Ectodermal cell (in vitro differentiated cells): ENCODE measurements around the gene BRCC3. TPM values are rescaled to one million over a fixed set of nuclear protein-coding genes. Genes with fewer than 3 reads are reported as not detected.

ENCODE experiments used
- H3K27ac ChIP-seq: 2 replicates; pipeline ENCODE4 v1.7.0; 2013; ENCODE audit warnings: mild to moderate bottlenecking, low read depth, low read length; ENCODE audit not compliant: insufficient read depth, poor library complexity, severe bottlenecking
- H3K27me3 ChIP-seq: 2 replicates; pipeline ENCODE4 v1.7.0; 2013; ENCODE audit warnings: mild to moderate bottlenecking, low read length; ENCODE audit not compliant: insufficient read depth, control insufficient read depth, poor library complexity, severe bottlenecking
- H3K36me3 ChIP-seq: one replicate; pipeline ENCODE4 v1.7.0; 2013; ENCODE audit warnings: low read length; ENCODE audit not compliant: control insufficient read depth, insufficient read depth
- H3K4me1 ChIP-seq: one replicate; pipeline ENCODE4 v1.7.0; 2013; ENCODE audit warnings: low read length; ENCODE audit not compliant: control insufficient read depth, insufficient read depth
- H3K4me3 ChIP-seq: 2 replicates; pipeline ENCODE4 v1.7.0; 2013; ENCODE audit warnings: low read depth, low read length, control low read depth; ENCODE audit not compliant: insufficient read depth
- H3K9me3 ChIP-seq: 2 replicates; pipeline ENCODE4 v1.7.0; 2013; ENCODE audit warnings: mild to moderate bottlenecking, low read length, moderate library complexity; ENCODE audit not compliant: control insufficient read depth
- WGBS, 2 experiments: methylation state at CpG; one replicate each; pipeline ENCODE4 v1.1.7; 2013; ENCODE audit warnings: missing lambda C conversion rate in 2 of 2; 5-methylcytosine and 5-hydroxymethylcytosine counted together
- polyA plus RNA-seq, 4 experiments: library from polyadenylated mRNA; stranded (reverse); fragments of 50-300 nt; gene quantifications; one replicate each; pipeline ENCODE4 v1.2.3, GENCODE V29; 2013

Gene BRCC3
- 31.2 TPM for polyA plus RNA-seq (2013, experiment 1 of 4)
- 34.1 TPM for polyA plus RNA-seq (2013, experiment 2 of 4)
- 18.1 TPM for polyA plus RNA-seq (2013, experiment 3 of 4)
- 21.5 TPM for polyA plus RNA-seq (2013, experiment 4 of 4)

- Histone ChIP-seq H3K4me1 (peaks cover 4% of the 10 kb centered on the region), H3K4me3 (peak within 1 kb of the TSS; percentile 65), H3K9me3 (no peaks in the 10 kb centered on the region), H3K27ac (peak within 1 kb of the TSS; percentile 44), H3K36me3 (peaks cover 3% of the 10 kb centered on the region), H3K27me3 (no peaks in the 10 kb centered on the region)
- 0% methylated on average over 55 to 74 of the region's 81 CpGs for WGBS, 2 experiments
Observed at GRCh38 chrX:155070975-155071693, at the start of gene BRCC3, which contains the start of the genes CMC4 and MTCP1. TSS of gene BRCC3 (plus strand) at chrX:155071508. CDS start at chrX:155071528, 20 bp downstream. TSS of gene CMC4 (minus strand) at chrX:155071136. CDS start at chrX:155064023, 7,113 bp downstream. TSS of gene MTCP1 (minus strand) at chrX:155071136. CDS start at chrX:155066010, 5,126 bp downstream.

DNA sequence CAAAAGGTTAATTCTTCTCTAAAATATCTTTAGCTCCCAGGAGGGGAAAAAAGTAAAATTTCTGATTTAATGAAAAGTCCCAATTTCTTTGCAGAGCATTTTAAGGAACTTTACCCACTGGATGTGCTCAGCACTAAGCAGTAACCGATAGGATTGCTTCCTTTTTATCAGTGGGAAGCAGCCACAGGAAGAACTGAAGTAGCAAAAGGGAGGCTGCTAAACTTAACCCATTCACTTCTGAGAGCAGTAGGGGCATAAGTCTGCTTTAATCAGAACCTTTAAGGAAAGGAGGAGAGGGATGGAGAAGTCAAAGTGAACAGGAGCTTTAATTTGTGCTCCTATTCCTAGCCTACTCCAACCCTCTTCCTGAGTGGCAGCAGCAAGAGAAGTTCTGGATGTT, 48.7 kb upstream of the BRCC3 start, which contains the start of gene F8:
Gene F8 (minus strand): TSS at position 139 of the 400 bp plus-strand sequence. CDS start 171 bp downstream, outside the sequence.
- Histone ChIP-seq H3K9me3 (no peaks in the 10 kb centered on the region), H3K27ac (no peak within 1 kb of the TSS), H3K27me3 (no peaks in the 10 kb centered on the region), H3K4me3 (no peak within 1 kb of the TSS), H3K4me1 (no peaks in the 10 kb centered on the region), H3K36me3 (no peaks in the 10 kb centered on the region)
- 0 to 9% methylated on average over 1 of the region's 1 CpG for WGBS, 2 experiments

DNA sequence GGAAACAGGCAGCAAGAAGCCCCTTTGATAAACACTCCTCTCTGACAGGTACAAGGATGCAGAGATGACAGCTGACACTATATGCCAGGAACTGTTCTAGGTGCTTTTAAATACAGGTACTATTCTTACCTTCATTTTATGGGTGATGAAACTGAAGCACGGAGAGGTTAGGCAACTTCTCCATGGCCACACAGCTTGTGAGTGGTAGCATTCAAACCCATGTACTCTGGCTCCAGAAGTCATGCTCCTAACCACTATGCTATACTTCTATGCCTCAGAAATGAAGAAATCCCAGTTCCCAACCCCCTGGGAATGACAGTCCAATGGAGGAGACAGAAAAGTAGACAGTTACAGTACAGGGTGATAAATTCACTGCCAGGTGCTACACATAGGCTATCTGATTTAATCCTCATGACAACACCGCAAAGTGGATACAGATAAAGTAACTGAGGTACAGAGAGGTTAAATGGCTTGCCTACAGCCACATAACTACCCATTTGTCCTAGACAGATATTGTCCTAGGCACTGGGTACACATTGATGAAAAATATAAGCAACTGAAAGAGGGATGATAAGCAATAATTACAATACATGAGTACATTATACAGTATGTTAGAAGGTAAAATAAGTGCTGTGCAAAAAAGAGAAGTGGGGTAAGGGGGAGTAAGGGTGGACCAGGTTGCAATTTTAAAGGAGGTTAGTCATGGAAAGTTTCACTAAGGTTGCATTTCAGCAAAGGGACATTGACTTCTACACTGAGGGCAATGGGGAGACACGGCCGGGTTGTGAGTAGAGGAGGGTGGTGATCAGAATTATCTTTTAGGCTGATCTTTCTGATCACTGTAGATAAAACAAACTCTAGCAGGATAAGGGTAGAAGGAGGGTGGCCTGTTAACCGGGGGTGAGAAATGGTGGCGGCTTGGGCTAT, 47.1 kb upstream of the BRCC3 start:
- no peak overlapping the region for H3K4me3 ChIP-seq
- H3K27me3 ChIP-seq, result no peaks in the 10 kb centered on the region
- no peak overlapping the region for H3K27ac ChIP-seq
- no peaks in the 10 kb centered on the region for H3K36me3 ChIP-seq
- H3K4me1 ChIP-seq, result no peaks in the 10 kb centered on the region
- WGBS, 2 experiments, result 89 to 91% methylated on average over 5 to 6 of the region's 6 CpGs
- H3K9me3 ChIP-seq, result no peaks in the 10 kb centered on the region

DNA sequence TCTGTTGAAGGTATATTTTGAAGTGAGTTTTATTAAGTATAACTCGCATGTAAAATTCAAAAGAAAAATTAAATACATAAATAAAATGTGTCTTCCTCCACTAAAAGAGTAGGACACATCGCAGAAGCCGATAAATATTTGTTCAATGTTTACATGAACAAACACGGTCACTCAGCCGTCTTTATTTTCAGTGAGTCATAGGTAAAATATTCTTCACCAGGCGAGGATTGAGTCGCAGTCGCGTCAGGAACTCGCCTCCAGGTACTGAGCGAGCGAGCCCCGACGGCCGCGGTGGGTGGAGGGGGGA, 44.9 kb upstream of the BRCC3 start:
- Histone ChIP-seq H3K36me3 (no peaks in the 10 kb centered on the region), H3K27ac (peak overlapping the region; percentile 92), H3K4me3 (peak overlapping the region; percentile 66), H3K27me3 (no peaks in the 10 kb centered on the region), H3K9me3 (no peaks in the 10 kb centered on the region), H3K4me1 (no peaks in the 10 kb centered on the region)
- WGBS, 2 experiments, result 1% methylated on average over 15 of the region's 16 CpGs

GRCh38 chrX:155026727-155027508, 44.4 kb upstream of the BRCC3 start, which contains the start of gene FUNDC2:
TSS of gene FUNDC2 (plus strand) at chrX:155026844. CDS start at chrX:155026939, 95 bp downstream.
- Histone ChIP-seq H3K27ac (peak within 1 kb of the TSS; percentile 92), H3K36me3 (no peaks in the 10 kb centered on the region), H3K9me3 (no peaks in the 10 kb centered on the region), H3K27me3 (no peaks in the 10 kb centered on the region), H3K4me1 (no peaks in the 10 kb centered on the region), H3K4me3 (peak within 1 kb of the TSS; percentile 66)
- WGBS, 2 experiments, result 0% methylated on average over 81 to 82 of the region's 82 CpGs

DNA sequence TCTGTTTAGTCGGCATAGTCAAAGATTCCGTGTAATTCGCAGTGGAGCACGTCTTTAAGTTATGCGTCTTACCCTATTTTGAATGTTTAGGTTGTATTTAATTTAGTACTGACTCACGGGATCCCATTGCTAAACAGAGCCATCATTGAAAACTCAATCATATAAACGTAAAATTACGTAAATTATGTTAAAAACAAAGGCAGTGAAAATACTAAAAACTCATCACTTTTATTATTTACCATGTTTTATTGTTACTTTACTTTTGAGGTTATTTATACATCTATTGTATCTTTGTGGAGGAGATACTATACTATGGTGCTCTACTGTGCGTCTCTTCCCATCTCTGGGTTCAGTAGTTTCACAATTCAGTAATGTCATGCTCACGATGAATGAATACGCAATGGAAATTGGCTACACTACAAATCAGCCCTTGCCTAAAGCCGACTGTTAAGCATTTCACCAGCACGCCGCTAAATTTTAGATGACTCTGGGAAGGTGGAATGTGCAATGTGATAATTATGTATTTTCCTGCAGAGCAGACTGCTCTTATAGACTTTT, 43.7 kb upstream of the BRCC3 start:
- WGBS, 2 experiments, result 21 to 25% methylated on average over 8 to 11 of the region's 14 CpGs
- H3K36me3 ChIP-seq, result no peaks in the 10 kb centered on the region
- H3K9me3 ChIP-seq, result no peaks in the 10 kb centered on the region
- no peaks in the 10 kb centered on the region for H3K4me1 ChIP-seq
- peak overlapping the region; percentile 66 for H3K4me3 ChIP-seq
- H3K27ac ChIP-seq, result peak overlapping the region; percentile 92
- no peaks in the 10 kb centered on the region for H3K27me3 ChIP-seq

DNA sequence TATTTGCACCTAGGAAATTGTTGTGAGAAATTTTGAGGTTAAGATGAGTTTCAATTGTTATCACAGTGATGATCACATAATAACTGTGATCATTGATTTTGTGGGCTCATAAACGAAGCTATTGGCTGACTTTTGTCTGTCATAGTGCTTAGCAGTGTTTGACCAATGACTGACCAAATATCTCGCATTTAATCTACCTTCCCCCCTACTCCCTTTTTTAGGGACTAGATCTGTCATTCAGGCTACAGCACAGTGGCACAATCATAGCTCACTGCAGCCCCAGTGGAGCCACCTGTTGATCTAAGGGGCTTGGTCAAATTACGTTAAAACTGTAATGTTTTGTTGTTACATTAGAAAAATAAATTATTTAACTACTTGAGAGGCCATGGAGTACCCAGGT, 43.2 kb upstream of the BRCC3 start:
- Histone ChIP-seq H3K4me1 (no peaks in the 10 kb centered on the region), H3K4me3 (peak overlapping the region; percentile 66), H3K27me3 (no peaks in the 10 kb centered on the region), H3K27ac (no peak overlapping the region), H3K36me3 (no peaks in the 10 kb centered on the region), H3K9me3 (no peaks in the 10 kb centered on the region)
- 61 to 62% methylated on average over 2 to 3 of the region's 3 CpGs for WGBS, 2 experiments

DNA sequence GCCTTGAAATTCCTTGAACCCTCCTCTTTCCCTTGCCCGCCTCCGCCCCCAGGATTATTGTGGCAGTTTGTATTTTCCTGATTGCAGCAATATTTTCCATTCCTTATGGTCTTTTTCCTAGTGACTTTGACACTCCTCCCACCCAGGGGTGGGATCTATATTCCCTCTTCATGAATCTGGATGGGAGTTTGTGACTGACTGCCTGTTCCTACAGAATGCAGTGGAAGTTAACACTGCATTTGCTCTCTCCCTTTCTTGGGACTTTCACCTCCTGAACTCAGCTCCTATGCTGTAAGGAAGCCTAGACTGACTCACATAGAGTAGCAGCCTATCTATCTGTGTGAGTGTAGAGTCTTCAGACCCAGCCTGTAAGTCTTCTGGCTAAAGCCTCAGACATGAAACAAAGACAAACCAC, 42.4 kb upstream of the BRCC3 start:
- H3K9me3 ChIP-seq, result no peaks in the 10 kb centered on the region
- H3K4me3 ChIP-seq, result no peak overlapping the region
- 91% methylated on average over 2 of the region's 2 CpGs; no CpG with 5 or more reads in 1 of the 2 experiments for WGBS, 2 experiments

DNA sequence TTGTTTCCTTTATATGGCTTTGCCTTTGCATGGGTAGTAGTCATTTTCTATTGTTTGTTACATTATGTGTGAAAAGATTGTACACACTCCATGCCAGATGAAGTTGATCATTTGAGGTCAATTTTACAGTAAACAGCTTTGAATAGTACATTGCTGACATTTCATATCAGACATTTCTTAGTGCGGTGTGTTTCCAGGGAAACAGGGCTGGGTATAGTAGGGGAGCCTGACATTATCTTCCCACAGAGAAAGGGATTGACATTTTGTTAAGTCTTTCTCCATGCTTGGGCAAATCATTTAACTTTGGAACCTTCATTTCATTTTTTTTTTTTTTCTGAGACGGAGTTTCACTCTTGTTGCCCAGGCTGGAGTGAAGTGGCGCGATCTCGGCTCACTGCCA, 39.7 kb upstream of the BRCC3 start:
- no peaks in the 10 kb centered on the region for H3K9me3 ChIP-seq
- no peak overlapping the region for H3K4me3 ChIP-seq
- no peaks in the 10 kb centered on the region for H3K36me3 ChIP-seq
- H3K27me3 ChIP-seq, result no peaks in the 10 kb centered on the region
- H3K4me1 ChIP-seq, result no peaks in the 10 kb centered on the region
- 93 to 94% methylated on average over 5 of the region's 5 CpGs for WGBS, 2 experiments
- H3K27ac ChIP-seq, result no peak overlapping the region

More for the DNA sequence above, 42.4 kb upstream of the BRCC3 start:
- H3K36me3 ChIP-seq, result no peaks in the 10 kb centered on the region
- H3K4me1 ChIP-seq, result no peaks in the 10 kb centered on the region
- no peak overlapping the region for H3K27ac ChIP-seq
- no peaks in the 10 kb centered on the region for H3K27me3 ChIP-seq
